GM18511 (cell line): ENCODE results near the gene ZNF497.
A peak's percentile ranks its signal among the peaks of the same experiment; 100 is the strongest.
"Not testable (repeated sequence)": the region's sequence is repeated elsewhere in the genome, so short reads cannot be mapped to it uniquely, and the experiment has no call there.

Experiments
- ATAC-seq: cut with Tn5 transposase; IDR thresholded peaks from one replicate; pipeline ENCODE4 v1.9.1; 2021; ENCODE audit warnings: mild to moderate bottlenecking, moderate library complexity; ENCODE audit not compliant: unreplicated experiment

The ZNF497 gene

DNA sequence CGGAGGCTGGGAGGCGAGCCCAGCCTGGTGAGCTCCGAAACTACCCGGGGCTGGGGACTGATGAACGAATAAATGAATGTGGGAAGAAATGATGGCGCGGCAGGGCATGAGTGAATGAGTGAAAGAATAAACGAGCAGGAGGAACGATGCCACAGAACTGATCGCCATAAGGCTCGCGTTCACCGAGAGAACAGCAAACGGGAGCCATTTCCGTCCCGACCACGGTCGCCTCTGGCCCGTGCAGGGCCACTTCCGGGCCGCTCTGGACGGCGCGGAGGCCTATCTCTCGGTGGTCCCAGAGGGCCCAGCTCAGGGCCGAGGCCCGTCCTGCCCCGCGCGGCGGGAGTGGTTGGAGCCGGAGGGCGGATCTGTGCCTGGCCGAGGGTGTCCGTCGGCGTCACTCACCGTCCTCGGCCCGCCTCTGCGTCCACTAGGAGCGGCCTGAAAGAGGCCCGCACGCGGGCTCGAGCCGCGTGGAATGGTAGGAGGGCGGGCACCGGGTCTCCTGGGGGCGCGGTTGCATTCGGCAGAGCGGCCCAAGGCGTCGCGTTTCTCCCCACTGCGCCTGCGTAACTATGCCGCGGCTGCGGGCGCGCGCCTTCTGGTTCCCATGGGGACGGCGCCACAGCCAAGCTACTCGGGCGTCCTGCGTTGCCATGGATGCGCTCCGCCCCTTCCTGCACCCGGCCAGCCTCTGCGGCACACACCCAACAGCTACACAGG lies at the start of gene ZNF497:
Gene ZNF497 (minus strand): TSS at position 480 of the 723 bp plus-strand sequence. CDS start 5,116 bp downstream, outside the sequence.
- ATAC-seq, result peak; percentile 90

DNA sequence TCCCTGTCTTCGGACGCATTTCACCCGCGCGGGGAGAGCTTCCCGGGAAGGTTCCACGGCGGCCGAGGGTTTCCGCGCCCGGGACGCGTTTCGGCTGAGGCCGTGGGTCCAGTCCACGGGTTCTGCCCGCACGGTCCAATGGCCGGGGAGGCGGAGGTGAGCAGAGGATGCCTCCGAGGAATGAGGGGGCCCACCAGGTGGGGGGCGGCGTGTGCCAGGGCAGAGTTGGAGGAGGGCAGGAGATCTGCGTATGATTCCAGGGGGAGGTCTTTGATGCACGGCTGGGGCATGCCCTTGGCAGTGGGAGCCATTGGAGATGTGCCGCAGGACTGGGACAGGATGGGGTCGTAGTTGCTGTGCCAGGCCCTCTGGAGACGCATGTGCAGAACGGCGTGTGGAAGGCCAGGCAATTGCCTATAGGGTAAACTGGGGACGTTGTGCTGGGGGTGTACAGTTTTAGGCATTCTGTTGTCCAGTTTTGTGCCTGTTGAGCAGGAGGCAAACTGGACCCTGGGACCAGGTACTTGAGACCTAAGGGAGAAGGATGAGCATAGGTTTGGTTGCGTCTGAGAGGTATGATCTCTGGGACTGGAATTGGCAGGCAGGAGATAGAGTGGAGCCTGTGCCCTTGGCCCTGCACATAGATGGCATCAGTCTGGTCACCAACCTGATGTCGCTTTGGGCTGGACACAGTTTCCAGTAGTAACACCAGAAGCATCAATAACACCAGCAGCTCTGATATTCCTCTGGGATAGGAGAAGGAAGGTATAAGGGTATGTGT lies 46.6 kb upstream of the ZNF497 start:
- ATAC-seq, result peak; percentile 15

DNA sequence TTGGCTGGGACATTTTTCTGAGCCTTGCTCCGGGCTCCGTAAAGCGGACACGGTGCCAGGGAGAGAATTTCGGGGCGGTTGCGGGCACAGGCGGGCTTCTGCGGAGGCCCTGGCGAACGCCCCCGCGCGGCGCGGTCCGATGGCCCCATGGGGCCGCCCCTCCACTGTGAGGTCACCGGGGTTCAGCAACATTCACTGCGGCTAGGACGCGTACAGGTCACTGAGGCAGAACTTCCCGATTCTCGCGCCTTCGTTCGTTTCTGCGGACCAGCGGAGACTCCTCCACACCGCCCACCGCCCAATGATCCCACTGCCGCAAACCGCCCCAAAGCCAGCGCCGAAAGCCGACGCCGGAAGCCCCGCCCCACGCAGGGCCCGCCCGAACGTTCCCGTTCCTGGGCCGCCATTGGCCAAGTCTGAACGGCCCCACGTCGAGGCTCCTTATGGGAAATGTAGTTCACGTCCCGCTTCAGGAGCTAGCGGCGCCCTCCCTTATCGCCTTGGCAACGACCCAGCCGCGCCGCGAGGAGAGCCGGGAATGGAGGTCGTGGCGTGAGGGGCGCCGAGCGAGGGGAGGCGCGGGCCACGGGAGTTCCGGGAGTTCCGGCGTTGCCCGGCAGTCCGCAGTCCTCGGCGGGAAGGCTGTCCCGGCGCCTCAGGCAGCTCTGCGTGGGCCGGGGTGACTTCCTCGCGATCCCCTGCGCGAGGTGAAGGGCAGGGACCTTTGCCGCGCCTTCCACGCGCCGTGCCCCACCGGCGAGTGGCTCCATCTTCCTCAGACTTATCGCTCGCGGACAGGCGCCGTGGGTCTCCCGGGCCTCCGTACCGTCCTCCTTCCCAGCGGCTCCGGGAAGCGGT lies 45.8 kb upstream of the ZNF497 start, which contains the start of gene ZNF584:
Gene ZNF584 (plus strand): TSS at position 498 of the 858 bp plus-strand sequence. CDS start 499 bp downstream, outside the sequence.
- peak; percentile 96 for ATAC-seq

DNA sequence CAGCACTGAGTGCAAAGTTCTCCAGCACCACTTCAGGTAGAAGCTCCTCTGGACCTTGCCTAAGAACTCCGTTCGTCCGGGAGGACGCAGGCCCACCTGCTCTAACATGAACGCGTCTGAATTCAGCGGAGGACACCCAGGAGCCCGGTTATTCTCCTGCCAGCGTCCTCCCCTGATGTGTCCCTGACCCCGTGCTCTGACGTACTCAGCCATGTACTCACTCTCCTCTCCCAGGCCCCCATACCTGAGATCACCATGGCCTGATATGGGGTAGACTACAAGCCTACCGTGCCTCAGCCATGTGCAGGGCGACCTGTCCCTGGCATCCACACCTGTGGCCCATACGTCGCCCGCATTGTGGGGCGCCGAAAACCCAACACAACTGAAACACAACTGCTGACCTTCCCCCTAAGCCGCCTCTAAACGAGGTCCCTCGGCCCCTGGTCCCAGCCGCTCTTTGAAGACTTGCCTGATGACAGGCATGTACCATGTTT lies 45.2 kb upstream of the ZNF497 start:
- peak; percentile 3 for ATAC-seq

DNA sequence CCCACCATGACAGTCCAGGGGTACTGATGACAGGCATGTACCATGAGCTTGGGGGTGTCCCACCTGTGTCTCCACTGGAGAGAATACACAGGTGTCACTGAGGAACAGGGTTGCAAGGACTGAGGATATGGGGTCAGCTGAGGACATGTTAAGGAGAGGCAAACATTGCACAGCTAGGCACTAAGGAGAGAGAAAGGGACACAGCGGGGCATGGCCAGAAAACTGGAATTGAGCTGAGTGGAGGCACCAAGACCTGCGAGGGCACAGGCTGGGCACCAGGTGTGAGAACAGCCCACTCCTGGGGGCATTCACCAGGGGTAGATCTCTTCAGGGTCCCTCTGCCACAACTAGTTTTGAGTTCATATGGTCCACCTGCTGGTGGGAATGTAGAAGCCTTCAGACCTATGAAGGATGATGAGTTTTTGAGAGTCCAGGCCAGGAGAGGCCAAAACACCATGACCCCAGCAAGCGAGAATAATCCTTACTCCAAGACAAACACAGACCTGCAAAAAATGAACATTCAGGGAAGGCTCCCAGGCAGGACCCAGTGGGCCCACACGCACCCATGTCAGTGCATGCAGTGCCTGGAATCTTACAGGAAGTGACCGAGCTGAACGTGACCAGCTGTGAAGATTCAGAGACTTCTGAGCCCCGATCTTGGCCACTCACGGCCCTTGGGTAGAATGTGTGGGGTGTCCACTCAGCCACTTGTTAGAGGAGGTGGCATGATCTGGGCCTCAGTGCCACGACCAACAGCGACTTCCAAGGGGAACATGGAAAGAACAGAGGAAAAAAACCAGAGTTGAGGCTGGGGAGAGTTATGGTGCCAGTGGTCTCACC lies 44.5 kb upstream of the ZNF497 start:
- no peak for ATAC-seq

DNA sequence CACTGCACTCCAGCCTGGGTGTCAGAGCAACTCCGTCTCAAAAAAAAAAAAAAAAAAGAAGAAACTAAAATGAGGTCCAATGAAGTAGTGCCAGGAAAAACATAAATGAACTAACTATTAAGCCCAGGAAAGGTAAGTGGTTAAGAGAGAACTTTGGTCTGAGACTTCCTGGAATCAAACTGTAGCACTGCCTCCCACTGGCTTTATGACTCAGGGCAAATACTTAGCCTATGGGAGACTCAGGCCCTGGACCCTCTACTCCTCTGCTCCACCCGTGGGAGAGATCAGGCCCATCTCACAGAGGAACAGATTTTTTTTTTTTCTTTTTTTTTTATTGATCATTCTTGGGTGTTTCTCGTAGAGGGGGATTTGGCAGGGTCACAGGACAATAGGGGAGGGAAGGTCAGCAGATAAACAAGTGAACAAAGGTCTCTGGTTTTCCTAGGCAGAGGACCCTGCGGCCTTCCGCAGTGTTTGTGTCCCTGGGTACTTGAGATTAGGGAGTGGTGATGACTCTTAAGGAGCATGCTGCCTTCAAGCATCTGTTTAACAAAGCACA lies 41.4 kb upstream of the ZNF497 start:
- not testable (repeated sequence) for ATAC-seq

DNA sequence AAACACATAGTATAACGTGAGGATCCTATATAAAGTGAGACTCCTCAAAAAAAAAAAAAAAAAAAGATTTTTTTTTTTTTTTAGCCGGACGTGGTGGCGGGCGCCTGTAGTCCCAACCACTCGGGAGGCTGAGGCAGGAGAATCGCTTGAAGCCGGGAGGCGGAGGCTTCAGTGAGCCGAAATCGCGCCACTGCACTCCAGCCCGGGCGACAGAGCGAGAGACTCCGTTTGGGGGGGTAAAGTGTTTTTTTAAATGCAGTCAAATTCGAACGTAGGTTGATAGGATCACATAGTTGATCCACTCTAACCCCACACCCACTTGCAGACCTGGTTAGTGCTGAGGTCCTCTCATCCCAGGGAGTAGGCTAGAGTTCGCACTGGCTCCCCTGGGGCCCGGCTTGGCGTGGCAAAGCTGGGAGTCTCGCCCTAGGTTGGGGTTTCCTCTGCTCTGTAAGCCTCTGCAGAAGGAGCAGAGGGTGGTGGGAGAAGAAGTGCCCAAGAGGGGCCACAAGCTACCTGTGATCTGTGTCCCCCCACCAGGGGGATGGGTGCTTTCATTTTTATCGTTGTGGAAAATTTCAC lies 39.4 kb upstream of the ZNF497 start:
- ATAC-seq, result no peak

DNA sequence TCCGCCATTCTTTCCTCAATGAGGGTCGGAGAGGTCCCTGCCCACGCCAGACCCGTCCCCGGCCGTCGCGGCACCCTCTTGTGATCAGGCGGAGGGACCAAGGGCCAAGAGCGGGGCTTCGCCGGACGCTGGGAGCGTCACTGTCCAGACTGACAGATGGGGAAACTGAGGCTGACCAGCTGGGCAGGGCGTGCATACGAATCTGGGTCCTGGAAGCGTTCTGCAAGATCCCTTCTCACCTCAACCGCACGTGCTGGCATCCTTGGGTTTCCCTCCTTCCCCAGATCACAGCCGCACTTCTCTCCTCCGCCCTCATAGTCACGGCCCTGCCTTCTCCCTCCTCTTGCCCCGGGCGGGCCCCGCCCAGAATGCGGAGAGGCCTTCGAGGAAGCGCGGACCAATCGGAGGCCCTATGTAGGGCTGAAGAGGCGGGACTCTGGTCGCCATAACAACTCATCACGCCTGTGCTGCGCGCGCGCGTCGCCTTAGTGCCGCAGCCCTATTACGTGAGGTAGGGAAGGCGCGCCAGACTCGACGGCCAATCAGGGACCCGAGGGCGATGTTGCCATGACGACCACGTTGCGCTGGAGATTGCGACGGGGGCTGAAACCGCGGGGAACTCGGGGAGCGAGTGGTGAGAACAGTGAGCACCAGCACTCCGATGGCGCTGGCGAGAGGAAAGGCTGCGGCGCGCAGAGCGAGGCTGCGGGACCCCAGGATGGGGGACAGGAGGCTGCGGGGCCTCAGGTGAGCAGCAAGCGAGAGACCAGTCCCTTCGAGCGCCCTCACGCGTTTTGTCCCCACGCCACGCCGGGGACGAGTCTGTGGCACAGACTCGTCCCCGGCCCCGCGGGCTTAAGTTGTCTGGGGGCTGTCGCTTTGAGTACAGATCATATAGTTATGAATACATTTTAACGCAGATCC lies 38.6 kb upstream of the ZNF497 start:
- peak; percentile 99 for ATAC-seq

DNA sequence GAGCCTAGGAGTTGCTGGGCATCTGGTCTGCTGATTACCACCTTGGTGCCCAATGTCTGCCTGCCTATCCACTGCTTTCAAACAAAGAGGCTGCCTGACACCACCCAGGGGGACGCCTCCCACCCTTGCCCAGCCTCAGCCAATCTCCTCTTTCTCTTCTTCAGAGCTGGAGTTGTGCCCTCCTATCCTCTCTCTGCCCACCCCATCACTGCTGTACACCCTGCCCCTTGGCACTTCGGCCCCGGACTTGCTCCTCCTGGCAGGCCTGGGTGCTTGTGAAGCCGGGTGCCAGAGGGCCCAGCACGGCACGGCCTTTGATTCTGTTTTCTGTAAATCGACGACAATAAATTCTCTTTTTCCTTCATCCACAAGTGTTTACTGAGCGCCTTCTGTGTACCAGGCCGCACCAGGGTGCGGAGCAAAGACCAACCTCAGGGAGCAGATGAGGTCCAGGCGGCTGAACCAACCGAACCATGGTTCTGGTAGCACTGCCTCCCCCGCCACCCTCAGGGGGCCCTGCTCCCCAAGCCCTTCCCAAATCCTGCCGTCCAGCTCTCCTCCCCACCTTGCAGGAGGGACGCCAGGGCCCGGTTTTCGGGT lies 37.9 kb upstream of the ZNF497 start:
- ATAC-seq, result no peak

DNA sequence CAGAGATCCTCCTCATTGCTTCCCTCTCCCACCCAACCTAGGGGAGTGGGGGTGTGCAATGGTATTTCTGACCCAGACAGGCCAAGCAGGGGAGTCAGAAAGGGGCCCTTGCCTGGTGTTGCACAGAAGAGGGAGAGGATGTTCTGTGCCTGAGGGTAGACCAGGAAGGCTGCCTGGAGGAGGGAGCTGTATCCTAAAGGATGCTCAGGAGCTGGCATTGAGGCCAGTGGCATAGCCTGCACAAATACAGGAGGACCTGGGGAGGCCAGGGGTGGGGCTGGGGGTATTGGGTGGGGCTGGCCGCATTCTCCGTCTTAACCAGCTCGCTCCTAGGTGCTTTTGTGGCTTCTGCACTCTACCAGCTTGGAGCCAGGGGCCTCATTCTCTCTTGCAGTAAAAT lies 37.4 kb upstream of the ZNF497 start:
- ATAC-seq, result no peak

DNA sequence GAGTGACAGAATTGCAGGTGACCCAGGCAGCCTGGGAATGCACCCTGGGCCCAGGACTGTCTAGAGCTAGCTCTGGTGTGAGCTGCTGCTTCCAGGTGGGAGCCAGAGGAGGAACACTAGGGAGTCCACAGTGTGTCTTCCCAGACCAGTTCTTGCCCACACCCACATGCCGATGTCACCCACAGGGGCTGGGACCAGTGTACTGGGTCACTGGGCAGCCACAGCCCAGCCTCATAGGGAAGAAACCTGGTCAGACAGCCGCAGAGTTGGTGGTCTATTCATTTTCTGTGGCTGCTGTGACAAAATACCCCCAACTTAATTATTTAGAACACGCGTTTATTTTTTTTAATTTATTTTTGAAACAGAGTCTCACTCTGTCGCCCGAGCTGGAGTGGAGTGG lies 36.0 kb upstream of the ZNF497 start:
- ATAC-seq, result no peak

DNA sequence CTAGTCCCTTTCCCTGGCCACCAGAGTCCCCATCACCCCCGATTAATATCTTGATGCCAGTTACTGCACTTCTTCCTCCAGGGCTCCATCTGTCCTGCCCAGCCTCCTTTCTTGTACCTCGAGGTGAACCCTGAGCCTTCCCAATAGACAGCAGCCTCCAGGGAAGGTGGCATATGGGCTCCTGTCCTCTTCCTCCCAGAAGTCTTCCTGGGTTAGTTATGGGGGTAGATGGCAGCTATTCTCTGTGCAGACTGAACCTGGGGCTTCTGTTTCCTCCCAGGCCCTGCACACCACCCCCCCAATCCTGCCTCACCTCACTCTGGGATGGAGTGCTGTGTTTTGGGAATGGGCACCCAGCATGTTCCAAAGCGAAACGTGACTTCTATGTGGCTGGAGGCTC lies 35.5 kb upstream of the ZNF497 start:
- ATAC-seq, result no peak

DNA sequence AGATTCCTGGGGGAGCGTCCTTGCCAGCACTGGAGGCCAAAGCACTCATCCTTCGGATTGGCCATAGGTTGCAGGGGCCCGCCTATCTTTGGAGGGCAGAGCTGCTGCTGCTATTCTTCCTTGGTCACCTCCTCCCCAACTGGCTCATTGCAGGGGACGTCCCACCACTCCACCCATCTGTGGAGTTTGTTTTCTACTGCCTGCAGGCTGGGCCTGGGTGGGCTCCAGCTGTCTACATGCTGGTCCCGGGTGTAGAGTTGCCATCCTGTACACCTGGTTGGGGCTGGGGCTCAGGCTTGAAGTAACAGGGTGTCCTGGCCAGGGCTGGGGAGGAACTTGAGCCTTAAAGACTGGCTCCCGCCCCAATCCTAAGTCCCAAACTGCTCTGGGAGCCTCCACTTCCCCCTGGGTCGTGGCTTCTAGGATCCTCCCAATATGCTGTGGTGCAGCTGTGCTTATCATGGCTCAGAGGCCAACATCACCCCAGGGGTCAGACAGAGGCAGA lies 35.0 kb upstream of the ZNF497 start:
- no peak for ATAC-seq

DNA sequence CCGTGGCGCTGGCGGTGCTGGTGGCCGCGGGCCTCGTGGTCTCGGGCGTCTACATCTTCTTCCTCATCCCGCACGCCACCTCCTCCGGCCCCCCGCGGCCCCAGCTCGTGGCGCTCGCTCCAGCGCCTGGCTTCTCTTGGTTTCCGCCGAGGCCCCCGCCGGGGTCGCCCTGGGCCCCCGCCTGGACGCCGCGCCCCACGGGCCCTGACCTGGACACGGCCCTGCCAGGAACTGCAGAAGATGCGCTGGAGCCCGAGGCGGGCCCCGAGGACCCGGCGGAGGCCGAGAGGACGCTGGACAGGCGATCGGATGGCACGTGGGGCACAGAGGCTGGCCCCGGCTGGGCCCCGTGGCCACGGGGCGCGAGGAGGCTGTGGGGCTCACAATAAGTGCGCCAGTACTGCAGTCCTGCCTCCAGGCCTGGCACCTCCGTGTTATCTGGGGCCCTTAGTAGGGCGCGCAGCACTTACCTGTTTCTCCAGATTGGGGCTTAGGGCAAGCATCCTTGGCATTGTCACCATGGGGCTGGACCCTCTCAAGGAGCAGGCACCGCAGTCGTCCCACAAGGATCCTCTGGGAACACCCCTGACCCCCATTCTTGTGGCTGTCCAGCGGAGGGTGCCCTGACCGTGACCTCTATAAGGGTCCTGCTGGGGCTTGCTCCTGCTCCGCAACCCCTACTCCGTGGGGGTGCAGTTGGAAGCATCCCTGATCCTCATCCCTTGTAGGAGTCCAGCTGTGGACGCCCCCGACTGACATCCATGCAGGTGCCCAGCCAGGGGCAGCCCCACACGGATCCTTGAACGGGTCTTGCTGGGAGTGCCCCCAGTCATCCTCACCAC lies 34.4 kb upstream of the ZNF497 start:
- ATAC-seq, result no peak

DNA sequence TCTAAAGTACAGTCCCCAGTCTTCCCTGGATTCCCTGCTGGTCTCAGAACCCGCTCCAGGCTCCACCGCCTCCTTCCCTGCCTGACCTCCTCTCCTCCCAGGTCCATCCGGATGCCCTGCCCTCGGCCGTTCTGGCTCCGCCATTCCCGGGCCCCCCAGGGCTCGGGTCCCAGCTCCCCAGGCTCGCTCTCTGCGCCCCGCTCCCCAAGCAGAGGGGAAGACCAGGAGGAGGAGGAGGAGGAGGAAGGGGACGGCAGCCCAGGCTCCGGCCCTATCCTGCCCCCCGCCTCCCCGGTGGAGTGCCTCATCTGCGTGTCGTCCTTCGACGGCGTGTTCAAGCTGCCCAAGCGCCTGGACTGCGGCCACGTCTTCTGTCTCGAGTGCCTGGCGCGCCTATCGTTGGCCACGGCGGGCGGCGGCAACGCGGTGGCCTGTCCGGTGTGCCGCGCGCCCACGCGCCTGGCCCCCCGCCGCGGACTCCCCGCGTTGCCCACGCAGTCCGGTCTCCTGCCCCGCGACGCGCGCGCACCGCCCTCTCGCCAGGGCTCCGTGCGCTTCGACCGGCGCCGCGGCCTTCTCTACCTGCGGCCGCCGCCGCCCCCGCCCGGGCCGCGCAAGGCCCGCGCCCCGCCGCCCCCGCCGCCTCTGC lies 33.6 kb upstream of the ZNF497 start:
- no peak for ATAC-seq

DNA sequence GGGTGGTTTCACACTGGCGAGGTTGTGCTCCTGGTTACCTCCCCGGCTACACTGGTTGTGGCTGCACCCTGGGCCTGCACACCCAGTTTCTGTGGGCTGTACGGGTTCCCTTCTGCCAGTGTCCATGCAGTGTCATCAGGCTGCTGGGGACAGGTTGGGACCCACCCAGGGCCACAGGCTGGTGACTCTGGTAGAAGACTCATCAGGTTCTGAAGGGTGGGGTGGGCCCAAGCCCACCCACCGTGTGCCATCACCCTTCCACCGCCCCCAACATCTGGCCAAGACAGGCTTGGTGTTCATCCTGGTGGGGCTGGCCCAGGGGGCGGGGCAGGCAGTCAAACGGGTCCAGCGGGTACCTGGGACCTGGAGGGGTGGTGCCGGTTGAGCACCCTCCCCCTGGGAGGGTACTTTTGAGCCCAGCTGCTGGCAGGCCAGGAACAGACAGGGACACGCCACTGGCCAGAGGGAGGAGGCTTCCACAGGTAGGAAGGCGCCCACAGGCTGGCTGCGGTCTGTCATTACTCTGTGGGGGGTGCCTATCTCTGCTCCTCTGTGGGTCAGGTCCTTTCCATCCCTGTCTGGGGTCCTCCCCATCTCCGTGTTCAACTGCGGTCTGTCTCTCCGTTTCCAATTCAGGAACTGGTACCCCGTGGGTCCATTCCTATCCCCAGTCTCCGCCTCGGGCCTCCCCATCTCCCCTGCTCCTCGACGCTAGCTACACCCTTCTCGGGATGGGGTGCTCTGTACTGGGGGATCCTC lies 32.8 kb upstream of the ZNF497 start, which contains the start of gene RNF225:
Gene RNF225 (plus strand): TSS at position 437 of the 759 bp plus-strand sequence. CDS start 434 bp downstream, outside the sequence.
- no peak for ATAC-seq
